ENCODE data around the gene BANP.

- TF ChIP-seq RAD21 (IDR thresholded peaks at IDR 0.05 in 1 of 2, conservative IDR thresholded peaks at IDR 0.05 in 1 of 2; ENCODE audit: low read depth in 2 of 2, low read length in 2 of 2) (no peak), CTCF (IDR thresholded peaks at IDR 0.05; ENCODE audit: control extremely low read depth in 1 of 3, insufficient read depth in 1 of 3, low read depth in 1 of 3, low read length in 3 of 3) (no peak), CREB1 (IDR thresholded peaks at IDR 0.05) (no peak), ZNF274 (IDR thresholded peaks at IDR 0.05; ENCODE audit: borderline replicate concordance, extremely low read depth, low read length) (no peak), TBP (IDR thresholded peaks at IDR 0.05; ENCODE audit: low read depth, low read length) (no peak), EZH2 (IDR thresholded peaks at IDR 0.05; ENCODE audit: low read depth, low read length, severe bottlenecking) (no peak), MAX (IDR thresholded peaks at IDR 0.05) (no peak), POLR2A (IDR thresholded peaks at IDR 0.05; ENCODE audit: control extremely low read depth in 1 of 2, low read depth in 2 of 2, low read length in 2 of 2) (no peak), SIRT6 (IDR thresholded peaks at IDR 0.05; ENCODE audit: low read length) (no peak), RXRA (IDR thresholded peaks at IDR 0.05; ENCODE audit: insufficient read depth, low read depth, low read length) (no peak), TEAD4 (IDR thresholded peaks at IDR 0.05; ENCODE audit: low read depth, low read length) (no peak), E2F6 (IDR thresholded peaks at IDR 0.05) (no peak), SUZ12 (IDR thresholded peaks at IDR 0.05; ENCODE audit: low read length) (no peak), USF2 (IDR thresholded peaks at IDR 0.05; ENCODE audit: low read length) (no peak)
These were observed 25.4 kb downstream of the BANP start for GRCh38 chr16:87976665-87977064.
